WTC11 (cell line): ENCODE data around the gene COL17A1. TPM values are rescaled to one million over a fixed set of nuclear protein-coding genes. Genes with fewer than 3 reads are reported as not detected.

ENCODE experiments used
- ATAC-seq: fragments of 200-7000 bp; cut with Tn5 transposase; 2 replicates; pipeline ENCODE4 v1.10.0; 2021; ENCODE audit warnings: mild to moderate bottlenecking, moderate library complexity
- CTCF ChIA-PET: fragments of 300-600 bp; sonication (Branson Sonifier 250); formaldehyde crosslinking; loops from one replicate; lab custom pipeline; 2021; ENCODE audit warnings: antibody characterized with exemption; lab: Charles Lee
- POLR2A ChIA-PET: fragments of 350-600 bp; sonication (Branson Sonifier 250); formaldehyde crosslinking; loops from one replicate; lab custom pipeline; 2021; ENCODE audit warnings: antibody characterized with exemption; lab: Charles Lee
- DNase-seq: peaks from one replicate; pipeline ENCODE4 v3.0.0; 2021; ENCODE audit warnings: low spot score
- H3K27ac Mint-ChIP-seq: 2 replicates; pipeline ENCODE4 v1.8.0; 2021; ENCODE audit warnings: mixed read lengths
- H3K27me3 Mint-ChIP-seq: 2 replicates; pipeline ENCODE4 v1.8.0; 2021; ENCODE audit warnings: low read depth, mild to moderate bottlenecking, moderate library complexity, mixed read lengths
- H3K36me3 Mint-ChIP-seq: 2 replicates; pipeline ENCODE4 v1.8.0; 2021; ENCODE audit warnings: mixed read lengths
- H3K4me1 Mint-ChIP-seq: 2 replicates; pipeline ENCODE4 v1.8.0; 2022; ENCODE audit warnings: mixed read lengths
- H3K4me3 Mint-ChIP-seq: 2 replicates; pipeline ENCODE4 v1.8.0; 2021; ENCODE audit warnings: mild to moderate bottlenecking, moderate library complexity, mixed read lengths
- H3K9me3 Mint-ChIP-seq: 2 replicates; pipeline ENCODE4 v1.8.0; 2021; ENCODE audit warnings: mixed read lengths
- CREM ChIP-seq: sonication (generic); formaldehyde crosslinking; IDR thresholded peaks from 2 replicates; pipeline ENCODE4 v1.8.1; 2022; ENCODE audit warnings: mild to moderate bottlenecking, missing genetic modification reagents, moderate library complexity
- CTCF ChIP-seq: fragments of 200-600 bp; IDR thresholded peaks from 2 replicates; pipeline ENCODE4 v1.8.0; 2022; ENCODE audit warnings: antibody characterized with exemption
- ELF4 ChIP-seq: sonication (generic); formaldehyde crosslinking; IDR thresholded peaks from 2 replicates; pipeline ENCODE4 v1.8.1; 2022; ENCODE audit warnings: low read depth, mild to moderate bottlenecking, moderate library complexity, missing genetic modification reagents
- EMX1 ChIP-seq: fragments of 250-450 bp; sonication (Bioruptor Pico); IDR thresholded peaks from 2 replicates; pipeline ENCODE4 v1.8.0; 2021; ENCODE audit warnings: mild to moderate bottlenecking
- ERG ChIP-seq: fragments of 250-450 bp; sonication (Bioruptor Pico); IDR thresholded peaks from 2 replicates; pipeline ENCODE4 v1.8.0; 2021; ENCODE audit warnings: mild to moderate bottlenecking
- FOXK1 ChIP-seq: sonication (generic); formaldehyde crosslinking; IDR thresholded peaks from 2 replicates; pipeline ENCODE4 v1.8.0; 2022; ENCODE audit warnings: mild to moderate bottlenecking, moderate library complexity, missing genetic modification reagents
- GABPB1 ChIP-seq: sonication (generic); formaldehyde crosslinking; IDR thresholded peaks from 2 replicates; pipeline ENCODE4 v1.8.1; 2023; ENCODE audit warnings: mild to moderate bottlenecking, missing genetic modification reagents
- GRHL2 ChIP-seq: fragments of 250-450 bp; sonication (Bioruptor Pico); IDR thresholded peaks from 2 replicates; pipeline ENCODE4 v1.8.0; 2022; ENCODE audit warnings: mild to moderate bottlenecking, moderate library complexity; ENCODE audit not compliant: insufficient replicate concordance, severe bottlenecking
- MYBL2 ChIP-seq: sonication (generic); formaldehyde crosslinking; IDR thresholded peaks from 2 replicates; pipeline ENCODE4 v1.8.1; 2023; ENCODE audit warnings: mild to moderate bottlenecking, moderate library complexity, missing genetic modification reagents
- NFYB ChIP-seq: sonication (generic); formaldehyde crosslinking; conservative IDR thresholded peaks from 2 replicates; pipeline ENCODE4 v1.8.0; 2022; ENCODE audit warnings: low read depth, missing genetic modification reagents
- NR2C2 ChIP-seq: sonication (generic); formaldehyde crosslinking; IDR thresholded peaks from 2 replicates; pipeline ENCODE4 v1.8.0; 2022; ENCODE audit warnings: mild to moderate bottlenecking, missing genetic modification reagents
- SMAD4 ChIP-seq: sonication (generic); formaldehyde crosslinking; IDR thresholded peaks from 2 replicates; pipeline ENCODE4 v1.8.0; 2022; ENCODE audit warnings: mild to moderate bottlenecking, missing genetic modification reagents
- SP1 ChIP-seq: sonication (generic); formaldehyde crosslinking; conservative IDR thresholded peaks from 2 replicates; pipeline ENCODE4 v1.8.1; 2022; ENCODE audit warnings: missing genetic modification reagents
- USF1 ChIP-seq: sonication (generic); formaldehyde crosslinking; IDR thresholded peaks from 2 replicates; pipeline ENCODE4 v1.8.0; 2022; ENCODE audit warnings: mild to moderate bottlenecking, missing genetic modification reagents
- ZNF121 ChIP-seq: sonication (generic); formaldehyde crosslinking; IDR thresholded peaks from 2 replicates; pipeline ENCODE4 v1.8.0; 2023; ENCODE audit warnings: missing genetic modification reagents
- ZNF232 ChIP-seq: sonication (generic); formaldehyde crosslinking; IDR thresholded peaks from 2 replicates; pipeline ENCODE4 v1.8.0; 2022; ENCODE audit warnings: mild to moderate bottlenecking, missing genetic modification reagents
- ZNF416 ChIP-seq: fragments of 250-450 bp; sonication (Bioruptor Pico); IDR thresholded peaks from 2 replicates; pipeline ENCODE4 v1.9.0; 2021; ENCODE audit warnings: mild to moderate bottlenecking, inconsistent platforms
- ZNF671 ChIP-seq: fragments of 250-450 bp; sonication (Bioruptor Pico); IDR thresholded peaks from 2 replicates; pipeline ENCODE4 v1.8.0; 2021; ENCODE audit warnings: mild to moderate bottlenecking
- total RNA-seq: library from RNA; stranded (reverse); gene quantifications from 3 replicates; pipeline ENCODE4 v1.2.3, GENCODE V29; 2021
- TF ChIP-seq, protein P1 (sequence below): fragments of 250-450 bp; sonication (Bioruptor Pico); IDR thresholded peaks from 2 replicates; pipeline ENCODE4 v1.9.0; 2021; ENCODE audit warnings: mild to moderate bottlenecking, borderline replicate concordance
- TF ChIP-seq, protein P2 (sequence below): sonication (generic); formaldehyde crosslinking; IDR thresholded peaks from 2 replicates; pipeline ENCODE4 v1.8.1; 2023; ENCODE audit warnings: mild to moderate bottlenecking, missing genetic modification reagents, moderate library complexity
- TF ChIP-seq, protein P3 (sequence below): sonication (generic); formaldehyde crosslinking; conservative IDR thresholded peaks from 2 replicates; pipeline ENCODE4 v1.8.1; 2023; ENCODE audit warnings: mild to moderate bottlenecking, low read depth, missing genetic modification reagents, moderate library complexity
- TF ChIP-seq, protein P4 (sequence below): fragments of 250-450 bp; sonication (Bioruptor Pico); conservative IDR thresholded peaks from 2 replicates; pipeline ENCODE4 v1.9.0; 2021; ENCODE audit warnings: mild to moderate bottlenecking

The COL17A1 gene
- total RNA-seq, 1 experiment from 2014 or later: 1.5 TPM

- TF ChIP-seq, protein P1, sequence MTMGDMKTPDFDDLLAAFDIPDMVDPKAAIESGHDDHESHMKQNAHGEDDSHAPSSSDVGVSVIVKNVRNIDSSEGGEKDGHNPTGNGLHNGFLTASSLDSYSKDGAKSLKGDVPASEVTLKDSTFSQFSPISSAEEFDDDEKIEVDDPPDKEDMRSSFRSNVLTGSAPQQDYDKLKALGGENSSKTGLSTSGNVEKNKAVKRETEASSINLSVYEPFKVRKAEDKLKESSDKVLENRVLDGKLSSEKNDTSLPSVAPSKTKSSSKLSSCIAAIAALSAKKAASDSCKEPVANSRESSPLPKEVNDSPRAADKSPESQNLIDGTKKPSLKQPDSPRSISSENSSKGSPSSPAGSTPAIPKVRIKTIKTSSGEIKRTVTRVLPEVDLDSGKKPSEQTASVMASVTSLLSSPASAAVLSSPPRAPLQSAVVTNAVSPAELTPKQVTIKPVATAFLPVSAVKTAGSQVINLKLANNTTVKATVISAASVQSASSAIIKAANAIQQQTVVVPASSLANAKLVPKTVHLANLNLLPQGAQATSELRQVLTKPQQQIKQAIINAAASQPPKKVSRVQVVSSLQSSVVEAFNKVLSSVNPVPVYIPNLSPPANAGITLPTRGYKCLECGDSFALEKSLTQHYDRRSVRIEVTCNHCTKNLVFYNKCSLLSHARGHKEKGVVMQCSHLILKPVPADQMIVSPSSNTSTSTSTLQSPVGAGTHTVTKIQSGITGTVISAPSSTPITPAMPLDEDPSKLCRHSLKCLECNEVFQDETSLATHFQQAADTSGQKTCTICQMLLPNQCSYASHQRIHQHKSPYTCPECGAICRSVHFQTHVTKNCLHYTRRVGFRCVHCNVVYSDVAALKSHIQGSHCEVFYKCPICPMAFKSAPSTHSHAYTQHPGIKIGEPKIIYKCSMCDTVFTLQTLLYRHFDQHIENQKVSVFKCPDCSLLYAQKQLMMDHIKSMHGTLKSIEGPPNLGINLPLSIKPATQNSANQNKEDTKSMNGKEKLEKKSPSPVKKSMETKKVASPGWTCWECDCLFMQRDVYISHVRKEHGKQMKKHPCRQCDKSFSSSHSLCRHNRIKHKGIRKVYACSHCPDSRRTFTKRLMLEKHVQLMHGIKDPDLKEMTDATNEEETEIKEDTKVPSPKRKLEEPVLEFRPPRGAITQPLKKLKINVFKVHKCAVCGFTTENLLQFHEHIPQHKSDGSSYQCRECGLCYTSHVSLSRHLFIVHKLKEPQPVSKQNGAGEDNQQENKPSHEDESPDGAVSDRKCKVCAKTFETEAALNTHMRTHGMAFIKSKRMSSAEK (CRISPR knock-in tag): no peak
- no peak for TF ChIP-seq MYBL2 (CRISPR knock-in tag)
- no peak for TF ChIP-seq GRHL2 (CRISPR knock-in tag)
- TF ChIP-seq ZNF121 (CRISPR knock-in tag): no peak
These were observed 82.8 kb downstream of the COL17A1 start (continued) for GRCh38 chr10:104002911-104003310.

- DNase-seq (no peak), ATAC-seq (no peak)
- Mint-ChIP-seq H3K27me3 (no peaks in the 10 kb centered on the region), H3K4me3 (no peak overlapping the region), H3K4me1 (no peaks in the 10 kb centered on the region), H3K36me3 (peaks cover 19% of the 10 kb centered on the region), H3K27ac (no peak overlapping the region), H3K9me3 (no peaks in the 10 kb centered on the region)
- POLR2A ChIA-PET: interaction anchor here (0.7 kb wide), 1 partner anchor 463 kb away, joined by 3 read pairs; no protein-coding TSS in a partner anchor
- TF ChIP-seq SMAD4 (CRISPR knock-in tag) (no peak), NR2C2 (CRISPR knock-in tag) (no peak), CREM (CRISPR knock-in tag) (no peak), FOXK1 (CRISPR knock-in tag) (no peak), ELF4 (CRISPR knock-in tag) (no peak), USF1 (CRISPR knock-in tag) (no peak), ZNF671 (no peak), ERG (no peak), GRHL2 (CRISPR knock-in tag) (no peak), ZNF232 (CRISPR knock-in tag) (no peak), CTCF (no peak), GABPB1 (CRISPR knock-in tag) (no peak), NFYB (no peak), SP1 (no peak), ZNF416 (no peak), EMX1 (CRISPR knock-in tag) (no peak)
- TF ChIP-seq, protein P2, sequence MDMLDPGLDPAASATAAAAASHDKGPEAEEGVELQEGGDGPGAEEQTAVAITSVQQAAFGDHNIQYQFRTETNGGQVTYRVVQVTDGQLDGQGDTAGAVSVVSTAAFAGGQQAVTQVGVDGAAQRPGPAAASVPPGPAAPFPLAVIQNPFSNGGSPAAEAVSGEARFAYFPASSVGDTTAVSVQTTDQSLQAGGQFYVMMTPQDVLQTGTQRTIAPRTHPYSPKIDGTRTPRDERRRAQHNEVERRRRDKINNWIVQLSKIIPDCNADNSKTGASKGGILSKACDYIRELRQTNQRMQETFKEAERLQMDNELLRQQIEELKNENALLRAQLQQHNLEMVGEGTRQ (CRISPR knock-in tag): no peak
- TF ChIP-seq, protein P3, sequence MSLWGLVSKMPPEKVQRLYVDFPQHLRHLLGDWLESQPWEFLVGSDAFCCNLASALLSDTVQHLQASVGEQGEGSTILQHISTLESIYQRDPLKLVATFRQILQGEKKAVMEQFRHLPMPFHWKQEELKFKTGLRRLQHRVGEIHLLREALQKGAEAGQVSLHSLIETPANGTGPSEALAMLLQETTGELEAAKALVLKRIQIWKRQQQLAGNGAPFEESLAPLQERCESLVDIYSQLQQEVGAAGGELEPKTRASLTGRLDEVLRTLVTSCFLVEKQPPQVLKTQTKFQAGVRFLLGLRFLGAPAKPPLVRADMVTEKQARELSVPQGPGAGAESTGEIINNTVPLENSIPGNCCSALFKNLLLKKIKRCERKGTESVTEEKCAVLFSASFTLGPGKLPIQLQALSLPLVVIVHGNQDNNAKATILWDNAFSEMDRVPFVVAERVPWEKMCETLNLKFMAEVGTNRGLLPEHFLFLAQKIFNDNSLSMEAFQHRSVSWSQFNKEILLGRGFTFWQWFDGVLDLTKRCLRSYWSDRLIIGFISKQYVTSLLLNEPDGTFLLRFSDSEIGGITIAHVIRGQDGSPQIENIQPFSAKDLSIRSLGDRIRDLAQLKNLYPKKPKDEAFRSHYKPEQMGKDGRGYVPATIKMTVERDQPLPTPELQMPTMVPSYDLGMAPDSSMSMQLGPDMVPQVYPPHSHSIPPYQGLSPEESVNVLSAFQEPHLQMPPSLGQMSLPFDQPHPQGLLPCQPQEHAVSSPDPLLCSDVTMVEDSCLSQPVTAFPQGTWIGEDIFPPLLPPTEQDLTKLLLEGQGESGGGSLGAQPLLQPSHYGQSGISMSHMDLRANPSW (CRISPR knock-in tag): no peak
- TF ChIP-seq, protein P4, sequence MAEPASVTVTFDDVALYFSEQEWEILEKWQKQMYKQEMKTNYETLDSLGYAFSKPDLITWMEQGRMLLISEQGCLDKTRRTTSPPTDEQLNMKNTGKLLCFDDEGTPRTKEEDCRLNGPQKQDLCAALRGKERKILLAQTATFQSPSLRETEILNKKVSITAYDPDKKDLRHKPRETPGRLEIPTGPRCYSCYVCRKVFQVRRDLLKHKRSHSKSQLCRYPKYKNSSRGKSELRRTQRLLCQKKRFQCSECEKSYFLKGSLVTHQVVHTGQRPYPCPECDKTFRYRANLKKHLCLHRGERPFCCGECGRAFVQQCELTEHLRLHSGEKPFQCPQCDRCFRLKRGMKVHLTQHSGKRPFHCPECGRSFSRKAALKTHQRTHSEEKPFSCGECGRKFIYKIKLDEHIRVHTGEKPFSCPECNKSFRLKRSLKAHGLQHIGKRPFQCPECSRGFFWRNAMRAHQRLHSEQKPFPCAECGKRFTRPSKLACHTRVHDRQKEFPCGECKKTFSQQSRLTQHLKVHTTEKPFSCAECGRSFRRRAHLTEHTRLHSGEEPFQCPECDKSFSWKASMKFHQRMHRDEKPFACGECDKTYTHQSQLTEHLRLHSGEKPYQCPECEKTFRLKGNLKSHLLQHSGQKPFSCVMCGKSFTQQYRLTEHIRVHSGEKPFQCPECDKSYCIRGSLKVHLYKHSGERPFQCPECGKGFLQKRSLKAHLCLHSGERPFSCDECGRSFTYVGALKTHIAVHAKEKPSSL (CRISPR knock-in tag): no peak
- CTCF ChIA-PET: interaction anchor here (1.2 kb wide), 1 partner anchor 31 kb away, joined by 4 read pairs; no protein-coding TSS in a partner anchor
These were observed 86.9 kb downstream of the COL17A1 start for GRCh38 chr10:103998805-103999204.
